SK-N-MC (cell line): ENCODE data around the gene KIAA1217.

ENCODE experiments used
- FOXP2 ChIP-seq: optimal IDR thresholded peaks from 2 replicates; pipeline ENCODE3; 2011; ENCODE audit warnings: mild to moderate bottlenecking, moderate library complexity; ENCODE audit not compliant: insufficient read depth; ENCODE audit errors: extremely low read length, control extremely low read depth
- POLR2AphosphoS5 ChIP-seq: IDR thresholded peaks from 2 replicates; pipeline ENCODE4 v1.6.1; 2012; ENCODE audit warnings: mild to moderate bottlenecking, low read depth, low read length, borderline replicate concordance

DNA sequence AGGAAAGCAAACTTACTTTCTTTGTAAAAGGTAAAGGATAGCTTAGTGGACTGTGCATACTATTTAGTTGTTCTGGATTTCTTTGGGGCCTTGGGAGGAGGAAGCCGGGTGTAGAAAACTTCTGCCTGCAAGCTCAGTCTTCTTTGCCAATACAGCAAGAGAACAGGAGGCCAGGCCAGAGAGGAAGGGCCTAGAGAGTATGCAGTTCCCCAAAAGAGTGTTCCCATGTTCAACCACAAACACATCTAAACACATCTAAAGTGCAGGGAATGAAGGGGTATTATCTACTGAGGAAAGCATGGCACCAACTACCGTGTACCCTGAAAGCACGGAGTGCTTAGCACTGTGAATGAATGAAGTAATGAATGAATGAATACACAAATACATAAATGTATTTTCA lies 11.0 kb downstream of the KIAA1217 start:
- TF ChIP-seq POLR2AphosphoS5 (no peak), FOXP2 (no peak)
